OCI-LY7 (cell line): ENCODE measurements around the gene NME3.

Experiments
- CTCF ChIP-seq: fragments of 200-600 bp; sonication (generic); conservative IDR thresholded peaks from 2 replicates; pipeline ENCODE4 v1.5.1; 2014; ENCODE audit warnings: mild to moderate bottlenecking, antibody characterized with exemption, low read length, moderate library complexity, mixed read lengths
- EZH2phosphoT487 ChIP-seq: fragments of 200-600 bp; sonication (generic); IDR thresholded peaks from 2 replicates; pipeline ENCODE4 v1.6.1; 2018; ENCODE audit warnings: low read depth, borderline replicate concordance, mild to moderate bottlenecking, mixed run types, antibody characterized with exemption, low read length, moderate library complexity, mixed read lengths

DNA sequence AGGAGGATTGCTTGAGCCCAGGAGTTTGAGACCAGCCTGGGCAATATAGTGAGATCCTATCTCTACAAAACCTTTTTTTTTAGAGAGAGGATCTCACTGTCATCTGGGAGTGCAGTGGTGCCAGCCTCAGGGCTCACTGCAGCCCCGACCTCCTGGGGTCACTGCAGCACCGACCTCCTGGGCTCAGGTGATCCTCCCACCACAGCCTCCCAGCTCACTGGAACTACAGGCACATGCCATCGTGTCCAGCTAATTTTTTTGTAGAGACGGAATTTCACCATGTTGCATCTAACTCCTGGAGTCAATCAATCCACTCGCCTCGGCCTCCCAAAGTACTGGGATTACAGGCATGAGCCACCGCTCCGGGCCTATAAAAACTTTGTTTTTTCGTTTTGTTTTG is 50.0 kb downstream of the NME3 start:
- no peak for TF ChIP-seq CTCF
- TF ChIP-seq EZH2phosphoT487: no peak
